Astrocyte of the spinal cord (primary cell): ENCODE measurements around the gene STOML2.
A peak's percentile ranks its signal among the peaks of the same experiment; 100 is the strongest.

Experiments
- DNase-seq: peaks from one replicate; pipeline ENCODE4 v3.0.0; 2011; ENCODE audit warnings: low read depth, low spot score
- H3K4me3 ChIP-seq: 2 replicates; pipeline ENCODE4 v1.5.1; 2011; ENCODE audit warnings: low read depth, mild to moderate bottlenecking, low read length, moderate library complexity
- CTCF ChIP-seq: IDR thresholded peaks from 2 replicates; pipeline ENCODE4 v1.5.1; 2012; ENCODE audit warnings: low read depth, mild to moderate bottlenecking, low read length, inconsistent platforms
- in situ Hi-C: cut with HindIII; loops from 2 replicates; pipeline ENCODE4 v1.10.0; 2017; ENCODE audit warnings: low sequenced_read_pairs

The STOML2 gene

GRCh38 chr9:35107297-35108290 lies 4.7 kb upstream of the STOML2 start:
- in situ Hi-C loops, result no loop called here
- DNase-seq, result no peak
- no peak for TF ChIP-seq CTCF
- no peak overlapping the region for H3K4me3 ChIP-seq

DNA sequence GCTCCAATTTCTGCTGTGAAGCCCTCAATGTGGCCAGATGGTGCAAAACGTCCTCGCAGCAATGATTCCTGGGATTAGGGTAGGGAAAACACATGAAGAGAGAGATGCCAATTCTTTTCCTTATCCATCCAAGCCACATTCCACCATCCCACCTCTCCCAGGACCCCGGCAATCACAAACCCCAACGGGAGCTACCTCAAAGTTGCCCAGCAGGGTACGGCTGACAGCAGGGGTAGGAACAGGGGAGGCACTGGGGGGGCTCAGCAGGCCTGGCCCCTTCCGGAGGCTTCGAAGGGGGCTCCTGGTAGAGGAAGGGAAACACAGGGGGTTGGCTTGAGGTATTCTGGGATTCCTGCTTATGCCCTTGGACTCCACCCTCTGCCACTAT lies 3.4 kb upstream of the STOML2 start:
- TF ChIP-seq CTCF, result no peak
- no peak overlapping the region for H3K4me3 ChIP-seq
- DNase-seq, result no peak
- in situ Hi-C loops, result no loop called here

DNA sequence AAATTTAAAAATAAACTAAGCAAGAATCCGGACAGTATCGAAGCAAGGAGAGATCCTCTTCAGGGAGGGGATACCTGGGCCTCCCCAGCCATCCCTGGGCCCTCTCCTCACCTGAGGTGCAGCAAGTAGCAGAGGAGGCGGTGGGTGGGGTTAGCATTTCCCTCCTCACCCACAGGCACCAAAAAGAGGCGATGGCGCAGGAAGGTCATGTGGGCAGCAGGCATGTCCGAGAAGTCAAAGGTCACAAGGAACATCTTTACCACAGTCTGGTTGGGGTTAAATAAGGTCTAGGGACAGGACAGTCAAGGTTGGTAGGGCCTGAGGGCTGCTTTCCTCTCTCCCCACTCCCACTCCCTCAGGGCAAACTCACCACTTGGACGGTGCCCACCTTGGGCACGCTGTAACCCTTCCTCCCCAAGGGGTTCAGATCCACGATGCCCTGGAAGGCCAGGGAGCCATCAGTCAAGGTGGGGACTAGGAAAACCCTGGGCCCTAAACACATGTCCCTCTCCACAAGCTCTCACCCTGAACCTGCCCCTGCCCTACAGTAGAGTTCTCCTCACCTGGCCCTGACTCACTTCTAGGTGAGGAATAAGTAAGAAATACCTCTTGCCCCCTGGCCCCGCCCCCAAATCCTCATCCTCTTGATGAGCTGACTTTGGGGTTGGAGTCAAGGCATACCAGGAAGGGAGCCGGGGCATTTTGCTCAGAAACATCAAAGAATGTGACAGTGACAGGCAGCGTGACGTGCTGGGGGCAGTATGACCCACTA lies 2.8 kb upstream of the STOML2 start:
- in situ Hi-C loops, result no loop called here
- no peak for DNase-seq
- no peak for TF ChIP-seq CTCF
- H3K4me3 ChIP-seq, result no peak overlapping the region

DNA sequence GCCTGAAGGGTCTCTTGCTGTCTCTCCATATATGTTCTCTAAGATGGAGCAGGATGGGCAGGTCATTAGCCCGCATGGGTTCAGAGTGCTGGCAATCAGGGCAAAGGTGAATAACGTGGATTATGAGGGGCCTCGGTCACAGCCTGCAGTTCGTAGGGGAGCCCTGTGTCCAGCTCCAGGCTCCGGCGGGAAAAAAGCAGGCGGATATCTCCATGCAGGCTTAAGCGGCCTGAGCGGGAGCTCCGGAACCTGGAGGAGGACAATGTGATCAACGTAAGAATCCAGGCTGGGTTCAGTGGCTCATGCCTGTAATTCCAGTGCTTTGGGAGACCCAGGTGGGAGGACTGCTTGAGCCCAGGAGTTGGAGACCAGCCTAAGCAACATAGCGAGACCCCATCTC lies 2.2 kb upstream of the STOML2 start:
- TF ChIP-seq CTCF, result no peak
- in situ Hi-C loops, result no loop called here
- no peak overlapping the region for H3K4me3 ChIP-seq
- DNase-seq, result no peak

- in situ Hi-C loops, result no loop called here
- H3K4me3 ChIP-seq, result no peak overlapping the region
- TF ChIP-seq CTCF, result no peak
- no peak for DNase-seq
Observed at GRCh38 chr9:35104586-35104985, 1.7 kb upstream of the STOML2 start.

DNA sequence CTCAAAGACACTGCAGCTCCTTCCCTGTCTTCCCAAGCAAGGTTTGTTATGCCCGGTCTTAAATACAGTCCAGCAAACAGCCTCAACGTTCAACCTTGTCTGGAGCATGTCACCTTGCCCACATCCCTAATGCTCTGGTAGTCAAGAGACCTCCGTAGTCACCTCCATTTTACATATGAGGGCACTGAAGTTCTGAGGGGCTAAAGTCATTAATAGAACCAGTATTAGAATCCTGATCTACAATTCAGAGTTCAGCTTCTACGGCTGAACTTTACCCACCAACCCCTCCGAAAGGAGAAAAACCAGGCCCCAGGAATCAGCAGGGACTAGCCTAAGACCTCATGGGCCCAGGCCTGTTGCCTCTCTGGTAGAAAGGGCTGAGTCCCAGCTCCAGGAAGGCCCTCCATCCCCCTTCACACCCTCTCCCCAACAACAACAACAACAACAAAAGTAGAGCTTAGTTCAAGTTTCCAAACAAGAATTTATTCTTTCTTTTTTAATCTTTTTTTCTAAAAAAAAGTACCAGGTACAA lies 795 bp upstream of the STOML2 start:
- DNase-seq, result no peak
- in situ Hi-C loops, result no loop called here

More for the DNA sequence above, 795 bp upstream of the STOML2 start:
- peak overlapping the region; percentile 85 for H3K4me3 ChIP-seq
- no peak for TF ChIP-seq CTCF
